Mesothelial cell of epicardium (in vitro differentiated cells): ENCODE measurements around the gene SLC6A6. TPM values are rescaled to one million over a fixed set of nuclear protein-coding genes. Genes with fewer than 3 reads are reported as not detected.
A peak's percentile ranks its signal among the peaks of the same experiment; 100 is the strongest.

ENCODE experiments used
- DNase-seq, 2 experiments: peaks; one replicate each; pipeline ENCODE4 v3.0.0; 2021; ENCODE audit warnings: low spot score in 2 of 2; ENCODE audit not compliant: unreplicated experiment in 2 of 2
- H3K27ac Mint-ChIP-seq: 2 replicates; pipeline ENCODE4 v1.8.0; 2021; ENCODE audit warnings: mixed read lengths
- H3K27me3 Mint-ChIP-seq: 2 replicates; pipeline ENCODE4 v1.8.0; 2021; ENCODE audit warnings: low read depth, mixed read lengths
- H3K36me3 Mint-ChIP-seq: 2 replicates; pipeline ENCODE4 v1.8.0; 2021; ENCODE audit warnings: mixed read lengths
- H3K4me1 Mint-ChIP-seq: 2 replicates; pipeline ENCODE4 v1.8.0; 2021; ENCODE audit warnings: mixed read lengths
- H3K4me3 Mint-ChIP-seq: 2 replicates; pipeline ENCODE4 v1.8.0; 2021; ENCODE audit warnings: mild to moderate bottlenecking, moderate library complexity, mixed read lengths
- H3K9me3 Mint-ChIP-seq: 2 replicates; pipeline ENCODE4 v1.8.0; 2021; ENCODE audit warnings: mixed read lengths
- total RNA-seq: library from RNA; stranded (reverse); gene quantifications from 3 replicates; pipeline ENCODE4 v1.2.1, GENCODE V29; 2021
- TF ChIP-seq, protein P1 (sequence below): fragments of 200-600 bp; sonication (generic); IDR thresholded peaks from one replicate; pipeline ENCODE4 v1.5.0; 2021; ENCODE audit warnings: antibody characterized with exemption; ENCODE audit not compliant: unreplicated experiment

The SLC6A6 gene
- total RNA-seq, 1 donor from 2014 or later, result 21.2 TPM

GRCh38 chr3:14534516-14535191, 132.2 kb downstream of the SLC6A6 start:
- H3K9me3 Mint-ChIP-seq, result peaks cover 5% of the 10 kb centered on the region
- H3K4me3 Mint-ChIP-seq, result peak overlapping the region; percentile 15
- DNase-seq, result no peak
- no peak overlapping the region for H3K27ac Mint-ChIP-seq
- peaks cover 19% of the 10 kb centered on the region for H3K4me1 Mint-ChIP-seq
- peaks cover 23% of the 10 kb centered on the region for H3K27me3 Mint-ChIP-seq
- TF ChIP-seq, protein P1, sequence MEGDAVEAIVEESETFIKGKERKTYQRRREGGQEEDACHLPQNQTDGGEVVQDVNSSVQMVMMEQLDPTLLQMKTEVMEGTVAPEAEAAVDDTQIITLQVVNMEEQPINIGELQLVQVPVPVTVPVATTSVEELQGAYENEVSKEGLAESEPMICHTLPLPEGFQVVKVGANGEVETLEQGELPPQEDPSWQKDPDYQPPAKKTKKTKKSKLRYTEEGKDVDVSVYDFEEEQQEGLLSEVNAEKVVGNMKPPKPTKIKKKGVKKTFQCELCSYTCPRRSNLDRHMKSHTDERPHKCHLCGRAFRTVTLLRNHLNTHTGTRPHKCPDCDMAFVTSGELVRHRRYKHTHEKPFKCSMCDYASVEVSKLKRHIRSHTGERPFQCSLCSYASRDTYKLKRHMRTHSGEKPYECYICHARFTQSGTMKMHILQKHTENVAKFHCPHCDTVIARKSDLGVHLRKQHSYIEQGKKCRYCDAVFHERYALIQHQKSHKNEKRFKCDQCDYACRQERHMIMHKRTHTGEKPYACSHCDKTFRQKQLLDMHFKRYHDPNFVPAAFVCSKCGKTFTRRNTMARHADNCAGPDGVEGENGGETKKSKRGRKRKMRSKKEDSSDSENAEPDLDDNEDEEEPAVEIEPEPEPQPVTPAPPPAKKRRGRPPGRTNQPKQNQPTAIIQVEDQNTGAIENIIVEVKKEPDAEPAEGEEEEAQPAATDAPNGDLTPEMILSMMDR, result no peak
- H3K36me3 Mint-ChIP-seq, result no peaks in the 10 kb centered on the region

- Mint-ChIP-seq H3K27me3 (peaks cover 24% of the 10 kb centered on the region), H3K36me3 (no peaks in the 10 kb centered on the region), H3K27ac (no peak overlapping the region), H3K4me3 (no peak overlapping the region), H3K9me3 (no peaks in the 10 kb centered on the region), H3K4me1 (peaks cover 19% of the 10 kb centered on the region)
- TF ChIP-seq, protein P1, result no peak
- DNase-seq, result no peak
These were observed 133.2 kb downstream of the SLC6A6 start for GRCh38 chr3:14535616-14536015.

GRCh38 chr3:14536055-14536815, 133.8 kb downstream of the SLC6A6 start:
- H3K4me1 Mint-ChIP-seq, result peaks cover 19% of the 10 kb centered on the region

DNA sequence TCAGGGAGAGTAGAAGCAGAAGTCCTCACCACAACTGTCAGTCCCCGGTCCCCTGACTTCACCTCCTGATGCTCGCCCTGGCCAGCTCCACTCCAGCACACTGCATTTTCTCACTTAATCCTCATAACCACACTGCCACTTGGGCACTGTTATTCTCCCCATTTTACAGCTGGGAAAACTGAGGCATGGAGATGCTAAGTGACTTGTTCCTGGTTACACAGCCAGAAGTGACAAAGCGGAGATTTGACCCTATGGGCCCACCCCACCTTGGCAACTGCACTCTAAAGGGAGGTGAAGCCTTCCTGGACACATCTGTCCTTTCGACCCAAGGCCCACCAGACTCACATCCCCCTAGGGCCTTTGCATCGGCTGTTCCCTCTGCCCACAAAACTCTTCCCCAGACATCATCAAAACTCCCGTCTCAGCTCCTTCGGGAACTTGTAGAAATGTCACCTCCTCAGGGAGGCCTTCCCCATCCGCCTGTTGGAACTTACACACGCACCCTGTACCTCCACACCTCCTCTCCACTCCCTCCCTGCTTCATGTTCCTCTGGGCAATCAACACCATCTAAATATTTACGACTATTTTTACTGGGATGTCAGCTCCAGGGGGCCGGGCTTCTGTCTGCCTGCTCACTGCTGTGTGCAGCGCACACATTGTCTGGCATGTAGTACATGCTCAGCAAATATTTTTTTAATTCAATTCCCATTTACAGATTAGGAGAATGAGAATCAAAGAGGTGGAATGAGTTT, 134.6 kb downstream of the SLC6A6 start:
- TF ChIP-seq, protein P1, result no peak
- Mint-ChIP-seq H3K27ac (no peak overlapping the region), H3K27me3 (peaks cover 17% of the 10 kb centered on the region)

More at GRCh38 chr3:14536055-14536815, 133.8 kb downstream of the SLC6A6 start:
- peaks cover 22% of the 10 kb centered on the region for H3K27me3 Mint-ChIP-seq
- no peak overlapping the region for H3K27ac Mint-ChIP-seq
- no peaks in the 10 kb centered on the region for H3K9me3 Mint-ChIP-seq
- no peak for DNase-seq
- TF ChIP-seq, protein P1, result no peak
- no peaks in the 10 kb centered on the region for H3K36me3 Mint-ChIP-seq
- H3K4me3 Mint-ChIP-seq, result no peak overlapping the region

DNA sequence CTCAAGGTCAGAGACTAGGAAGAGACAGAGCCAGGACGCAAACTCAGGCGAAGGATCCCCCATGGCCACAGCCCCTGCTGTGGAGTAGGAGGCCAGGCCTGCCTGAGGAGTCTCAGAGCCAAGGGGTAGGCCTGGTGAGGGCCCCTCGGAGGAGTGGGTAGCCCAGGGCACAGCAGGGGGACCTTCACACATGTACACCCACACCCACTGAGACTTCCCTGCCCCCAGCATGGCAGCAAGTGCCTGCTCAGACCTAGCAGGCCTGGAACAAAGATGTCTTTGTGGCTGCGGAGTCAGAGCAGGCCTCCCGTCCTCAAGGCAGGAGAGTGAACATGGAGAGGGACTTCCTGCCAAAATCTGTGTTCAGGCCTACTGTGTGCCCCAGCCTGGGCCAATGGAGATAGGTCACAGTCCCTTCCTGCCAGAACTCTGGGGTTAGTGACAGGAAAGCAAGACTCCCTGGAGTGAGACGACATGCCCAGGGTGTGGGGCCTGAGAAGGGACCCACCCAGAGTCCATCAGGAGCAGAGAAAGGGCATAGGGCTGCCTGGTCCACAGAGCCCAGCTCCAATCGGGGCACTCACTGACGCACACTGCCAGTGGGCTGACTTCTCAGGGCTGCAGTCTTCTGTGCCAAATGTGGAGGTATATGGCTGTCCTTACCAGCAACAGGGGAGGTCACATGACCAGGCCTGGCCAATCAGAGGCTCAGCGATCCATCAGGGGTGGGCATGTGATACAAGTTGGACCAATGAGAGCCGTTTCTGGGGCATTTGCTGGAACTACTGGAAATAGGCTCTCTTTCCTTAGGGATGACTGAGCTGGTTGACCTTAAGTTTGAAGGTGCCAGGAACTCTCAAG, 135.4 kb downstream of the SLC6A6 start:
- TF ChIP-seq, protein P1, result no peak
- H3K4me3 Mint-ChIP-seq, result no peak overlapping the region
- H3K9me3 Mint-ChIP-seq, result no peaks in the 10 kb centered on the region
- no peak overlapping the region for H3K27ac Mint-ChIP-seq
- H3K27me3 Mint-ChIP-seq, result peaks cover 20% of the 10 kb centered on the region
- DNase-seq, result no peak
- H3K4me1 Mint-ChIP-seq, result peaks cover 17% of the 10 kb centered on the region
- no peaks in the 10 kb centered on the region for H3K36me3 Mint-ChIP-seq

More for the DNA sequence above, 134.6 kb downstream of the SLC6A6 start:
- H3K36me3 Mint-ChIP-seq, result no peaks in the 10 kb centered on the region
- no peaks in the 10 kb centered on the region for H3K9me3 Mint-ChIP-seq
- H3K4me3 Mint-ChIP-seq, result no peak overlapping the region
- DNase-seq, result no peak
- H3K4me1 Mint-ChIP-seq, result peaks cover 19% of the 10 kb centered on the region
